Caco-2 (cell line): ENCODE data around the gene LRRC4. TPM values are rescaled to one million over a fixed set of nuclear protein-coding genes. Genes with fewer than 3 reads are reported as not detected.

Experiments used
- BruUV-seq: library from RNA; stranded (reverse); fragments of 400-500 nt; replicated peaks from 2 replicates; lab custom pipeline; 2021; lab: Mats Ljungman, UMichigan
- CTCF ChIA-PET: fragments of 300-600 bp; sonication (Branson Sonifier 250); formaldehyde crosslinking; loops from one replicate; lab custom pipeline; 2022; ENCODE audit warnings: antibody characterized with exemption; lab: Charles Lee
- POLR2A ChIA-PET: fragments of 300-600 bp; sonication (Branson Sonifier 250); formaldehyde crosslinking; loops from one replicate; lab custom pipeline; 2022; ENCODE audit warnings: antibody characterized with exemption; lab: Charles Lee
- DNase-seq, 2 experiments: peaks; one replicate each; pipeline versions ENCODE4 v3.0.0 to v3.0.0-alpha.2; 2020 to 2022
- H3K27me3 ChIP-seq: replicated peaks from 2 replicates; pipeline ENCODE4 v1.6.0; 2011; ENCODE audit warnings: low read length; ENCODE audit not compliant: control insufficient read depth, insufficient read depth
- H3K36me3 ChIP-seq: 2 replicates; pipeline ENCODE4 v1.5.1; 2011; ENCODE audit warnings: low read length; ENCODE audit not compliant: control insufficient read depth, insufficient read depth
- H3K4me1 ChIP-seq: fragments of 250-450 bp; sonication (Bioruptor Pico); 2 replicates; pipeline ENCODE4 v1.5.1; 2020; ENCODE audit warnings: mild to moderate bottlenecking
- H3K4me3 ChIP-seq: 2 replicates; pipeline ENCODE4 v1.5.1; 2011; ENCODE audit warnings: low read depth, mild to moderate bottlenecking, control low read depth, low read length
- H3K9me3 ChIP-seq: fragments of 250-450 bp; sonication (Bioruptor Pico); 2 replicates; pipeline ENCODE4 v1.5.1; 2020; ENCODE audit warnings: mild to moderate bottlenecking, moderate library complexity
- H3K27ac Mint-ChIP-seq: one replicate; pipeline ENCODE4 v1.8.0; 2022; ENCODE audit warnings: mixed read lengths; ENCODE audit not compliant: unreplicated experiment
- H3K27me3 Mint-ChIP-seq: one replicate; pipeline ENCODE4 v1.8.0; 2022; ENCODE audit warnings: mixed read lengths; ENCODE audit not compliant: insufficient read depth, unreplicated experiment
- H3K36me3 Mint-ChIP-seq: one replicate; pipeline ENCODE4 v1.8.0; 2022; ENCODE audit warnings: mild to moderate bottlenecking, mixed read lengths; ENCODE audit not compliant: insufficient read depth, unreplicated experiment
- H3K4me1 Mint-ChIP-seq: one replicate; pipeline ENCODE4 v1.8.0; 2022; ENCODE audit warnings: low read depth, mixed read lengths; ENCODE audit not compliant: unreplicated experiment
- H3K4me3 Mint-ChIP-seq: one replicate; pipeline ENCODE4 v1.8.0; 2022; ENCODE audit warnings: mild to moderate bottlenecking, moderate library complexity, mixed read lengths; ENCODE audit not compliant: unreplicated experiment
- H3K9me3 Mint-ChIP-seq: one replicate; pipeline ENCODE4 v1.8.0; 2022; ENCODE audit warnings: mixed read lengths; ENCODE audit not compliant: unreplicated experiment
- CTCF ChIP-seq, 2 experiments: fragments of 200-600 bp in 1 of 2; IDR thresholded peaks; 1 replicate in 1 of 2; 2 replicates in 1 of 2; pipeline versions ENCODE4 v1.5.1 to v1.8.0; 2011 to 2022; ENCODE audit warnings: antibody characterized with exemption in 1 of 2, control low read depth in 1 of 2, inconsistent platforms in 1 of 2, low read depth in 1 of 2, low read length in 1 of 2, mild to moderate bottlenecking in 1 of 2, moderate library complexity in 1 of 2; ENCODE audit not compliant: insufficient read depth in 1 of 2, severe bottlenecking in 1 of 2, unreplicated experiment in 1 of 2
- intact Hi-C: fragments of 100-400 bp; cut with micrococcal nuclease; formaldehyde crosslinking; loops from one replicate; pipeline ENCODE4 v1.10.0; 2022; ENCODE audit not compliant: unreplicated experiment
- total RNA-seq: library from RNA; stranded (reverse); gene quantifications from 2 replicates; pipeline ENCODE4 v1.2.3, GENCODE V29; 2022

Gene LRRC4
- total RNA-seq, 1 experiment from 2014 or later: not detected

GRCh38 chr7:128017862-128018845 lies 13.1 kb downstream of the LRRC4 start:
- Histone ChIP-seq H3K9me3 (no peaks in the 10 kb centered on the region), H3K4me3 (no peak overlapping the region), H3K36me3 (no peaks in the 10 kb centered on the region; the same call in 1 of the 2 replicates), H3K4me1 (peaks cover 5% of the 10 kb centered on the region; the same call in 1 of the 2 replicates), H3K27me3 (no peaks in the 10 kb centered on the region)
- BruUV-seq: no TSS peak
- DNase-seq: no peak
- ChIA-PET POLR2A (interaction anchor here (0.7 kb wide), 1 partner anchor 1525 kb away, joined by 3 read pairs; no protein-coding TSS in a partner anchor), CTCF (no interaction called here)
- Mint-ChIP-seq H3K27me3 (no peaks in the 10 kb centered on the region), H3K36me3 (peaks cover 37% of the 10 kb centered on the region), H3K9me3 (no peaks in the 10 kb centered on the region), H3K4me1 (peaks cover 12% of the 10 kb centered on the region), H3K27ac (no peak overlapping the region), H3K4me3 (no peak overlapping the region)
- intact Hi-C loops: no loop called here
- TF ChIP-seq CTCF (IDR thresholded peaks at IDR 0.05; ENCODE audit: insufficient read depth in 1 of 2, low read depth in 1 of 2, low read length in 1 of 2, severe bottlenecking in 1 of 2, unreplicated experiment in 1 of 2): no peak

GRCh38 chr7:128017460-128017859 lies 13.8 kb downstream of the LRRC4 start:
- peaks cover 5% of the 10 kb centered on the region; the same call in 1 of the 2 replicates for H3K4me1 ChIP-seq
- TF ChIP-seq CTCF (IDR thresholded peaks at IDR 0.05; ENCODE audit: insufficient read depth in 1 of 2, low read depth in 1 of 2, low read length in 1 of 2, severe bottlenecking in 1 of 2, unreplicated experiment in 1 of 2): no peak
- H3K27me3 ChIP-seq: no peaks in the 10 kb centered on the region
- Mint-ChIP-seq H3K9me3 (no peaks in the 10 kb centered on the region), H3K4me1 (peaks cover 12% of the 10 kb centered on the region), H3K4me3 (no peak overlapping the region), H3K36me3 (peaks cover 37% of the 10 kb centered on the region), H3K27ac (no peak overlapping the region), H3K27me3 (no peaks in the 10 kb centered on the region)
- no peak for DNase-seq
- no TSS peak for BruUV-seq
- ChIA-PET POLR2A (interaction anchor here (0.5 kb wide), 1 partner anchor 51 kb away, joined by 4 read pairs; no protein-coding TSS in a partner anchor), CTCF (no interaction called here)
- H3K36me3 ChIP-seq: no peaks in the 10 kb centered on the region; the same call in 1 of the 2 replicates
- intact Hi-C loops: no loop called here
- H3K4me3 ChIP-seq: no peak overlapping the region
- H3K9me3 ChIP-seq: no peaks in the 10 kb centered on the region

GRCh38 chr7:128014811-128015210 lies 16.4 kb downstream of the LRRC4 start:
- Histone ChIP-seq H3K4me1 (no peaks in the 10 kb centered on the region), H3K27me3 (no peaks in the 10 kb centered on the region), H3K9me3 (no peaks in the 10 kb centered on the region), H3K36me3 (peaks cover 1% of the 10 kb centered on the region), H3K4me3 (no peak overlapping the region)
- H3K27me3 Mint-ChIP-seq: no peaks in the 10 kb centered on the region
- no peak overlapping the region for H3K4me3 Mint-ChIP-seq
- ChIA-PET CTCF (no interaction called here), POLR2A (no interaction called here)
- no peak for TF ChIP-seq CTCF (IDR thresholded peaks at IDR 0.05; ENCODE audit: insufficient read depth in 1 of 2, low read depth in 1 of 2, low read length in 1 of 2, severe bottlenecking in 1 of 2, unreplicated experiment in 1 of 2)
- no TSS peak for BruUV-seq
- no peak overlapping the region for H3K27ac Mint-ChIP-seq
- no peak for DNase-seq
- peaks cover 32% of the 10 kb centered on the region for H3K36me3 Mint-ChIP-seq
- H3K4me1 Mint-ChIP-seq: no peaks in the 10 kb centered on the region
- intact Hi-C loops: no loop called here
- no peaks in the 10 kb centered on the region for H3K9me3 Mint-ChIP-seq
